Right lobe of liver (tissue), 4 donors: ENCODE measurements around the gene TNFRSF8.

Experiments
- POLR2A ChIP-seq: fragments of 450-650 bp; IDR thresholded peaks from one replicate; pipeline ENCODE4 v1.6.1; 2017; ENCODE audit warnings: antibody characterized with exemption, mild to moderate bottlenecking
- TF ChIP-seq, protein P1 (sequence below), 4 donors: fragments of 200-600 bp in 3 of 4; fragments of 450-650 bp in 1 of 4; IDR thresholded peaks; one replicate each; pipeline versions ENCODE4 v1.5.1 to v1.8.0; 2016 to 2022; ENCODE audit warnings: antibody characterized with exemption in 4 of 4, mild to moderate bottlenecking in 2 of 4
- donor health status: DM: no; HTN: no; CAD: no.
- donor health status: DM: no; HTN: no; CAD: no.
- donor health status: DM: no; HTN: yes; CAD: no.

DNA sequence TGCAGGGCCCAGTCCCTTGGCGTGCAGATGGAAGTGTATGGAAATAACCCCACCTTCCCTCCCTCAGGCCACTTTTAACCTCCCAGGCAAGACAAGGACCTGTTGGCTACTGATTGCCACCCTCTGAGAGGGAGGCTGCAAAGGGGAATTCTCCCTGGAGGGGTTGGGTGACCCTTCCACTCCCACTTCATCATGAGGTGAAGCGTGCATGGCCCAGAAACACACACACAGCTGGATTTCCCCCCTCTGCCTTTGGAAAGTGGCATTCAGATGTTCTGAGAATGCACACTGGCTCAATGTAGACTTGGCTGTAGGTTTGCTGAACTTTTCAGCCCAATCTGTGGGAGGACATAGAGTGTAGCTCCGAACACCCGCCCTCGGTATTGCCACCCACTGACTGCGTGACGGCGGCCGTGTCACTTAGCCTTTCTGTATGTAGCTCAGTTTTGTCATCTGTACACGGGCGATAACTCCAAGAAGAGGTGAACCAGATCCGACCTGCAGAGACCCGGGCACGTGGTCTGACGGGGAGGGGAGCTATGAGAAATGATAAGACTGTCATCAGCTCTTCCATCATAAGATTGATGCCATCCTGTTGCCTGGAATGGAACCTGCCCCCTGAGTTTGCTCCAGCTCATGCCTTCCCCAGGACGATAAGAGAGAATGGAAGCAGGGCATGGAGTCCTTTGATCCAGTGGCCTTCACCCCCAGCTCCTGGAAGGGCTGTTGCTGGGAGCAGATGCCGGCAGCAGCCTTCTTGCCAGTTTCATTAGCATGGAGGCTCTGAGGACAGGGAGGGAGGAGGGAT is 24.5 kb upstream of the TNFRSF8 start:
- TF ChIP-seq, protein P1, sequence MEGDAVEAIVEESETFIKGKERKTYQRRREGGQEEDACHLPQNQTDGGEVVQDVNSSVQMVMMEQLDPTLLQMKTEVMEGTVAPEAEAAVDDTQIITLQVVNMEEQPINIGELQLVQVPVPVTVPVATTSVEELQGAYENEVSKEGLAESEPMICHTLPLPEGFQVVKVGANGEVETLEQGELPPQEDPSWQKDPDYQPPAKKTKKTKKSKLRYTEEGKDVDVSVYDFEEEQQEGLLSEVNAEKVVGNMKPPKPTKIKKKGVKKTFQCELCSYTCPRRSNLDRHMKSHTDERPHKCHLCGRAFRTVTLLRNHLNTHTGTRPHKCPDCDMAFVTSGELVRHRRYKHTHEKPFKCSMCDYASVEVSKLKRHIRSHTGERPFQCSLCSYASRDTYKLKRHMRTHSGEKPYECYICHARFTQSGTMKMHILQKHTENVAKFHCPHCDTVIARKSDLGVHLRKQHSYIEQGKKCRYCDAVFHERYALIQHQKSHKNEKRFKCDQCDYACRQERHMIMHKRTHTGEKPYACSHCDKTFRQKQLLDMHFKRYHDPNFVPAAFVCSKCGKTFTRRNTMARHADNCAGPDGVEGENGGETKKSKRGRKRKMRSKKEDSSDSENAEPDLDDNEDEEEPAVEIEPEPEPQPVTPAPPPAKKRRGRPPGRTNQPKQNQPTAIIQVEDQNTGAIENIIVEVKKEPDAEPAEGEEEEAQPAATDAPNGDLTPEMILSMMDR (IDR thresholded peaks at IDR 0.05): no peak
- no peak for TF ChIP-seq POLR2A
